Measurements from ENCODE around the gene TPRN. TPM values are rescaled to one million over a fixed set of nuclear protein-coding genes. Genes with fewer than 3 reads are reported as not detected.

The TPRN gene
- total and polyA plus RNA-seq, 2 experiments from 2014 or later, result 6.4 to 29.2 TPM

DNA sequence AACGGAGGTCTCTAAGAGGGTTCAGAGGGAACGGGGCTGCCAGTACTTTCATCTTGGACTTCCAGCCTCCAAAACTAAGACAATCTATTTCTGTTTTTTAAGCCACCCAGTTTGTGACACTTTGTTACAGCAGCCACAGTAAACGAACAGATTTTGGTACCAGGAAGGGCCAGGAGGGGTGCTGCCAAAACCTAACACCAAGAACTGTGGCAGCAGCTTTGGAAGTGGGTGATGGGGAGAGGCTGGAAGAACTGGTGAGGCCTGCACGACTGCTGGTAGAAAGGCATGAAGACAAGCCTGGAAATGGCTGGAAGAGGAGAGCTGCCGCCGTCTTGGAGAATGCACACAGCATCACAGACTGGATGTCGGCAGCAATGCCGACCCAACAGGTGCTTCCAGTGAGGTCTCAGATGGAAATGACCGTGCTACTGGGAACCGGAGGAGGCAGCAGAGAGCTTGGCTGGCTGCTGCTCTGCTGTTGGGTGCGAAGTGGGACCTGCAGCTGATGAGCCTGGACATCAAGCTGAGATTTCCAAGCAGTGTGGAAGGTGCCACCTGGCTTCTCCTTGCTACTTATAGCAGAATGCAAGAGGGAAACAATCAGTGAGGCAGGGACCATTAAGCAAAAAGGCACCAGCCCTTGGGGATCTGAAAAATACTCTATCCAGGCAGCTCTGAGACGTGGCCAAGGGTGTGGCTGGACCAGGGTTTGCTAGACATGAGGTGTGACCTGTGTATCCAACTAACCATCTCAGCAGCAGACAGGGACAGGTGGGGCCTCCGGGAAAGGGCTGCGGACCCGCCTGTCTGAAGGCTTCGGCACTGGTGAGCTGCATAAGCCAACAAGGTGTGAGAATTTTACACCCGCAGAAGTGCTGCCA is 24.0 kb downstream of the TPRN start:
- no peaks in the 10 kb centered on the region for H3K9me3 Mint-ChIP-seq
- DNase-seq (ENCODE audit: low spot score) (peak; percentile 70), ATAC-seq (peak; percentile 67)
- H3K4me1 ChIP-seq (ENCODE audit: insufficient read depth), result no peaks in the 10 kb centered on the region
- no peak overlapping the region for H3K4me2 ChIP-seq
- no peaks in the 10 kb centered on the region for H3K9me2 ChIP-seq (ENCODE audit: insufficient read depth)
- peaks cover 4% of the 10 kb centered on the region; the same call in 1 of the 3 replicates for H3K36me3 Mint-ChIP-seq (ENCODE audit: low read depth)
- H3K27ac Mint-ChIP-seq, result no peak overlapping the region
- H3K79me2 ChIP-seq (replicated peaks; ENCODE audit: insufficient read depth), result no peaks in the 10 kb centered on the region
- H3K27ac ChIP-seq (ENCODE audit: low read depth), result no peak overlapping the region
- no peak overlapping the region for H3K4me3 ChIP-seq
- H3K4me3 Mint-ChIP-seq, result no peak overlapping the region
- peaks cover 8% of the 10 kb centered on the region for H3K27me3 Mint-ChIP-seq (ENCODE audit: insufficient read depth, low read depth, poor library complexity)
- H3F3A ChIP-seq (replicated peaks; ENCODE audit: low read depth), result peaks cover 7% of the 10 kb centered on the region; the same call in 1 of the 2 replicates
- H2AFZ ChIP-seq, result no peak overlapping the region
- H4K20me1 ChIP-seq (replicated peaks; ENCODE audit: insufficient read depth), result no peaks in the 10 kb centered on the region
- peaks cover 1% of the 10 kb centered on the region; the same call in 1 of the 2 replicates for H3K27me3 ChIP-seq (ENCODE audit: insufficient read depth)
- no peaks in the 10 kb centered on the region for H3K36me3 ChIP-seq (ENCODE audit: insufficient read depth)
- TF ChIP-seq EZH2phosphoT487 (IDR thresholded peaks at IDR 0.05; ENCODE audit: unreplicated experiment), result no peak
- TF ChIP-seq STAT1 (IDR thresholded peaks at IDR 0.05; ENCODE audit: unreplicated experiment), result no peak
- TF ChIP-seq, protein P1, sequence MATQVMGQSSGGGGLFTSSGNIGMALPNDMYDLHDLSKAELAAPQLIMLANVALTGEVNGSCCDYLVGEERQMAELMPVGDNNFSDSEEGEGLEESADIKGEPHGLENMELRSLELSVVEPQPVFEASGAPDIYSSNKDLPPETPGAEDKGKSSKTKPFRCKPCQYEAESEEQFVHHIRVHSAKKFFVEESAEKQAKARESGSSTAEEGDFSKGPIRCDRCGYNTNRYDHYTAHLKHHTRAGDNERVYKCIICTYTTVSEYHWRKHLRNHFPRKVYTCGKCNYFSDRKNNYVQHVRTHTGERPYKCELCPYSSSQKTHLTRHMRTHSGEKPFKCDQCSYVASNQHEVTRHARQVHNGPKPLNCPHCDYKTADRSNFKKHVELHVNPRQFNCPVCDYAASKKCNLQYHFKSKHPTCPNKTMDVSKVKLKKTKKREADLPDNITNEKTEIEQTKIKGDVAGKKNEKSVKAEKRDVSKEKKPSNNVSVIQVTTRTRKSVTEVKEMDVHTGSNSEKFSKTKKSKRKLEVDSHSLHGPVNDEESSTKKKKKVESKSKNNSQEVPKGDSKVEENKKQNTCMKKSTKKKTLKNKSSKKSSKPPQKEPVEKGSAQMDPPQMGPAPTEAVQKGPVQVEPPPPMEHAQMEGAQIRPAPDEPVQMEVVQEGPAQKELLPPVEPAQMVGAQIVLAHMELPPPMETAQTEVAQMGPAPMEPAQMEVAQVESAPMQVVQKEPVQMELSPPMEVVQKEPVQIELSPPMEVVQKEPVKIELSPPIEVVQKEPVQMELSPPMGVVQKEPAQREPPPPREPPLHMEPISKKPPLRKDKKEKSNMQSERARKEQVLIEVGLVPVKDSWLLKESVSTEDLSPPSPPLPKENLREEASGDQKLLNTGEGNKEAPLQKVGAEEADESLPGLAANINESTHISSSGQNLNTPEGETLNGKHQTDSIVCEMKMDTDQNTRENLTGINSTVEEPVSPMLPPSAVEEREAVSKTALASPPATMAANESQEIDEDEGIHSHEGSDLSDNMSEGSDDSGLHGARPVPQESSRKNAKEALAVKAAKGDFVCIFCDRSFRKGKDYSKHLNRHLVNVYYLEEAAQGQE (IDR thresholded peaks at IDR 0.05; ENCODE audit: unreplicated experiment), result no peak
- TF ChIP-seq CREB1 (CRISPR knock-in tag; IDR thresholded peaks at IDR 0.05; ENCODE audit: low read depth), result no peak
- TF ChIP-seq CTCF (conservative IDR thresholded peaks at IDR 0.05; ENCODE audit: low read depth in 2 of 2), result peak; percentile 43 to 58
- 0 out of 2 replicates have a peak, but pooled peaks have one; percentile 23 for TF ChIP-seq POLR2AphosphoS5 (IDR thresholded peaks at IDR 0.05; ENCODE audit: low read depth)
- TF ChIP-seq ZNF114 (CRISPR knock-in tag; IDR thresholded peaks at IDR 0.05), result no peak
- TF ChIP-seq ZNF331 (CRISPR knock-in tag; IDR thresholded peaks at IDR 0.05; ENCODE audit: low read depth), result no peak
- H3K4me1 Mint-ChIP-seq, result no peaks in the 10 kb centered on the region; the same call in 1 of the 3 replicates

Data from GM23338 (cell line).